Sigmoid colon (tissue), 7 donors: ENCODE measurements around the gene WDR6. TPM values are rescaled to one million over a fixed set of nuclear protein-coding genes. Genes with fewer than 3 reads are reported as not detected.

Experiments used
- DNase-seq: peaks from one replicate; pipeline ENCODE4 v3.0.0-alpha.2; 2019
- H3K27ac ChIP-seq, 4 donors: fragments of 200-600 bp; sonication (generic); one replicate each; pipeline ENCODE4 v1.5.1; 2016 to 2019; ENCODE audit warnings: mild to moderate bottlenecking in 1 of 4
- H3K27me3 ChIP-seq, 3 donors: fragments of 200-600 bp; sonication (generic); one replicate each; pipeline ENCODE4 v1.5.1; 2019; ENCODE audit warnings: mild to moderate bottlenecking in 1 of 3
- H3K36me3 ChIP-seq, 4 donors: fragments of 200-600 bp; sonication (generic); one replicate each; pipeline ENCODE4 v1.5.1; 2016 to 2019
- H3K4me1 ChIP-seq, 4 donors: fragments of 200-600 bp; sonication (generic); one replicate each; pipeline ENCODE4 v1.5.1; 2017 to 2019
- H3K4me3 ChIP-seq, 4 donors: fragments of 200-600 bp; sonication (generic); one replicate each; pipeline ENCODE4 v1.5.1; 2017 to 2019; ENCODE audit warnings: mild to moderate bottlenecking in 2 of 4, moderate library complexity in 1 of 4
- H3K9me3 ChIP-seq, 4 donors: fragments of 200-600 bp in 3 of 4; sonication (generic) in 3 of 4; one replicate each; pipeline versions ENCODE4 v1.5.1 to v1.6.1; 2013 to 2019
- EP300 ChIP-seq, 4 donors: sonication (generic); formaldehyde crosslinking; IDR thresholded peaks; one replicate each; pipeline ENCODE4 v1.6.1; 2017; ENCODE audit warnings: antibody characterized with exemption in 4 of 4
- POLR2A ChIP-seq, 2 donors: fragments of 450-650 bp; IDR thresholded peaks; one replicate each; pipeline ENCODE4 v1.6.1; 2016; ENCODE audit warnings: antibody characterized with exemption in 2 of 2, mild to moderate bottlenecking in 2 of 2, moderate library complexity in 2 of 2
- POLR2AphosphoS5 ChIP-seq, 4 donors: sonication (generic); formaldehyde crosslinking; IDR thresholded peaks; one replicate each; pipeline ENCODE4 v1.6.1; 2017; ENCODE audit warnings: antibody characterized with exemption in 4 of 4
- WGBS, 2 donors: extraction: QIAGEN DNeasy Blood & Tissue Kit; methylation state at CpG; one replicate each; pipeline ENCODE4 v1.1.7; 2013; 5-methylcytosine and 5-hydroxymethylcytosine counted together
- intact Hi-C: fragments of 100-400 bp; cut with DNase I; formaldehyde crosslinking; loops from one replicate; pipeline ENCODE4 v1.15.1; 2023
- polyA plus RNA-seq, 3 donors: library from polyadenylated mRNA; stranded (reverse); fragments of 200-250 nt; gene quantifications; one replicate each; pipeline ENCODE4 v1.2.3, GENCODE V29; 2013
- total RNA-seq, 4 donors: library from RNA; depleted of rRNA; stranded (reverse); fragments of >200 nt; gene quantifications; one replicate each; pipeline ENCODE4 v1.1.0, GENCODE V29; 2016
- TF ChIP-seq, protein P1 (sequence below), 4 experiments: fragments of 450-650 bp in 3 of 4; fragments of 200-600 bp in 1 of 4; IDR thresholded peaks; one replicate each; pipeline ENCODE4 v1.5.1; 2016 to 2019; ENCODE audit warnings: antibody characterized with exemption in 4 of 4, mild to moderate bottlenecking in 3 of 4, moderate library complexity in 2 of 4
- donor health status: healthy with polysubstance abuse.
- donor health status: Bipolar disorder and iron deficiency.
- donor health status: healthy.

Gene WDR6
- total and polyA plus RNA-seq, 7 donors: 21.0 to 124 (median 89.2) TPM

DNA sequence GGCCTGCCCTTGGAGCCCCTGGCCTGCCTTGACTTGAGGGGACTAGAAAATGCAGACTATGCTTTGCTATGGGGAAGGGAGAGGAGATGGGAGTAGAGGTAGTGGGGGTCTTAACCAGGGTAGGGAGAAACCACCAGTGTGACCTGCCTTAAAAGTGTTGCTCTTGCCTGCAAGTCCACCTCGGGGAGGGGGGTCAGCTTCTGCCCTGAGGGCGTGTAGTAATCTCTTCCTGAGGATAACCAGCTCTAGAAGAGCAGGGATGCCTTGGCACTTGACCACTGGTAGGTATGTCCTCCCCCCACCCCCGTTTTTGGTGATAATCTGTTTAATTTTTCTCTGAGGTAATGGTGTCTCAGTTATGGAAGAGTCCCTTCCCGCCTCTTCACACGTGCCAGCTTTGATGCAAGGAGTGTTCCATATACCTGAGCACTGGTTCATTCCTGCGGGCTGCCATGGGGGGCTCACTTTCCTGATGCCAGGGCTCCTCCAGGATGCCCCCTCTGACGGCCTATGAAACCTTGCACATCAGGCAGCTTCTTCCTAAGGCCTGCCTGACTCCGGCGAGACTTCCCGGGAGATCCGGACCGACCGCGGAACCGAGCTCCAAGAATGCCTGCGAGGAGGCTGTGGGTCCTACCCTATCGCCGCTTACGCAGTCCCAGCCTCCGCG is 17.9 kb upstream of the WDR6 start:
- Histone ChIP-seq H3K4me3 (peak overlapping the region; percentile 62 to 95 (median 90)), H3K27ac (peak overlapping the region; percentile 93 to 97 (median 96)), H3K36me3 (peaks cover 3 to 29% (median 7%) of the 10 kb centered on the region in 4 donors), H3K27me3 (no peaks in the 10 kb centered on the region), H3K4me1 (peaks cover 0 to 33% (median 26%) of the 10 kb centered on the region in 4 donors), H3K9me3 (no peaks in the 10 kb centered on the region)
- no peak for DNase-seq
- intact Hi-C loops: loop anchor here (2.0 to 5.0 kb wide), 3 partner anchors 40 to 458 kb away; partner anchors contain the start of genes IMPDH2 and QRICH1
- WGBS, 2 donors: 4 to 8% methylated on average over 21 of the region's 21 CpGs
- no peak for TF ChIP-seq POLR2AphosphoS5 (IDR thresholded peaks at IDR 0.05)
- TF ChIP-seq EP300 (IDR thresholded peaks at IDR 0.05): no peak
- TF ChIP-seq, protein P1, sequence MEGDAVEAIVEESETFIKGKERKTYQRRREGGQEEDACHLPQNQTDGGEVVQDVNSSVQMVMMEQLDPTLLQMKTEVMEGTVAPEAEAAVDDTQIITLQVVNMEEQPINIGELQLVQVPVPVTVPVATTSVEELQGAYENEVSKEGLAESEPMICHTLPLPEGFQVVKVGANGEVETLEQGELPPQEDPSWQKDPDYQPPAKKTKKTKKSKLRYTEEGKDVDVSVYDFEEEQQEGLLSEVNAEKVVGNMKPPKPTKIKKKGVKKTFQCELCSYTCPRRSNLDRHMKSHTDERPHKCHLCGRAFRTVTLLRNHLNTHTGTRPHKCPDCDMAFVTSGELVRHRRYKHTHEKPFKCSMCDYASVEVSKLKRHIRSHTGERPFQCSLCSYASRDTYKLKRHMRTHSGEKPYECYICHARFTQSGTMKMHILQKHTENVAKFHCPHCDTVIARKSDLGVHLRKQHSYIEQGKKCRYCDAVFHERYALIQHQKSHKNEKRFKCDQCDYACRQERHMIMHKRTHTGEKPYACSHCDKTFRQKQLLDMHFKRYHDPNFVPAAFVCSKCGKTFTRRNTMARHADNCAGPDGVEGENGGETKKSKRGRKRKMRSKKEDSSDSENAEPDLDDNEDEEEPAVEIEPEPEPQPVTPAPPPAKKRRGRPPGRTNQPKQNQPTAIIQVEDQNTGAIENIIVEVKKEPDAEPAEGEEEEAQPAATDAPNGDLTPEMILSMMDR (IDR thresholded peaks at IDR 0.05): no peak
- TF ChIP-seq POLR2A (IDR thresholded peaks at IDR 0.05): no peak

DNA sequence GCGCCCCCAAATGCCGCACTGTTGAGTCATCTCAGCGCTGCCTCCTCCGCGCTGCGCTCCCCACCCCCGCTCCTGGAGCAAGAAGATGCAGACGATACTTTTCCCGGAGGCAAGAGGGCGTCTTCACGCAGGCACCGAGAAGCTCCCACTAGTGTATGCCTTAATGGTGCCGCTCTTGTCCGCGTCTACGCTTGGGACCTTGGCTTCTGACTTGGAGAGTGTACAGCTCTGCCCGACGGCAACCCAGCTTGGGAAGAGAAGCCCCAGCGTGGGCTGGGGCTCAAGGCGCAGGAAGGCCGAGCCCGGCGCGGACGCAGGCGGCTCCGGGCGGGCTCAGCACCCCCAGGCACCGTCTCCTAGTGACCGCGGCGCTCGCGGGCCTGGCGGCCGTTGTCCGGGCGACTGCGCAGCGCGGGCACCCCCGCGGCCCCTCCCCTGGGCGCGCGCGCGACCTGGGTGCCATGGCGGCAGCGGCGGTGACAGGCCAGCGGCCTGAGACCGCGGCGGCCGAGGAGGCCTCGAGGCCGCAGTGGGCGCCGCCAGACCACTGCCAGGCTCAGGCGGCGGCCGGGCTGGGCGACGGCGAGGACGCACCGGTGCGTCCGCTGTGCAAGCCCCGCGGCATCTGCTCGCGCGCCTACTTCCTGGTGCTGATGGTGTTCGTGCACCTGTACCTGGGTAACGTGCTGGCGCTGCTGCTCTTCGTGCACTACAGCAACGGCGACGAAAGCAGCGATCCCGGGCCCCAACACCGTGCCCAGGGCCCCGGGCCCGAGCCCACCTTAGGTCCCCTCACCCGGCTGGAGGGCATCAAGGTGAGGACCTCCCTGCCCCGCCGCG is 17.2 kb upstream of the WDR6 start, which contains the start of gene P4HTM:
TSS of gene P4HTM (plus strand) at position 446 of the 840 bp plus-strand sequence. CDS start at position 462, 16 bp downstream.
- peaks cover 0 to 33% (median 26%) of the 10 kb centered on the region in 4 donors for H3K4me1 ChIP-seq
- intact Hi-C loops: loop anchor here (2.0 to 5.0 kb wide), 4 partner anchors 17 to 457 kb away; partner anchors contain the start of genes IMPDH2, QRICH1 and WDR6

DNA sequence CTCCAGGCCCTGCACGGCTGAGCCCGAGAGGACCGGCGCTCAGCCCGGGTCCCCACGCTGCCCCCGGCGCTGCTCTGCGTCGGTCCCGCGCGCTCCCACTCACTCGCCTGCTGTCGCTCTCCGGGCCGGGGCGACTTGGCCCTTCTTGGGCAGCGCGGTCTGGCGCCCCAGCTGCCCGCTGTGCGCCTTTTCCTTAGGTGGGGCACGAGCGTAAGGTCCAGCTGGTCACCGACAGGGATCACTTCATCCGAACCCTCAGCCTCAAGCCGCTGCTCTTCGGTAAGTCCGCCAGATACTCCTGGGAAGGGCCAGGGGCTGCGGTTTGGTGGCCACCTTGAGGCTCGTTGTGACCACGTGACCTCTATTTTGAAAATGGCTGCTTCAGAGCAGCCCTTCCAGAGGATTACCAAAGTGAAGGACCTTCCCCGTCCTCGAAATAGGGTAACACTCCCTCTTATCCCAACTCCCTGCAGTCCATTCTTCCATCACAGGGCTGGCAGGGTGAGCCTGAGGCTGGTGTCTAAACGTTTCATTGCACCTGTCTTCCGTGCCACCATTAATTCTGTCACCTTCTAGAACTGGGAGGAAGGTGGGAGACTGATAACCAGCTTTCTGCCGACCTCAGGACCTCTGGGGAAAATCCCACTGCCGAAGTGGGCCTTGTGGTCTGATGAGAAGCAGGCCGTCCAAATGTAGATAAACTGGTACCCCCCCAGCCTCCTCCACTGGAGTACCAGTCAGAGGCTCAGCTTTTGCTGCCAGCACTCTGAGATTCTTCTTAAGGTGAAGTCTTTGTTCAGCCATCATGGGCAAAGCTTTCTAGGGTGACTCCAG is 16.3 kb upstream of the WDR6 start:
- Histone ChIP-seq H3K27me3 (no peaks in the 10 kb centered on the region), H3K4me3 (peak overlapping the region; percentile 62 to 95 (median 90)), H3K27ac (peak overlapping the region; percentile 93 to 97 (median 96)), H3K9me3 (no peaks in the 10 kb centered on the region), H3K36me3 (peaks cover 0 to 13% (median 3%) of the 10 kb centered on the region in 4 donors), H3K4me1 (peaks cover 0 to 33% (median 26%) of the 10 kb centered on the region in 4 donors)
- DNase-seq: no peak
- intact Hi-C loops: loop anchor here (2.0 kb wide), 1 partner anchor 16 kb away; the partner anchor contains the start of gene WDR6
- TF ChIP-seq, protein P1 (IDR thresholded peaks at IDR 0.05): no peak
- no peak for TF ChIP-seq POLR2A (IDR thresholded peaks at IDR 0.05)
- no peak for TF ChIP-seq EP300 (IDR thresholded peaks at IDR 0.05)
- TF ChIP-seq POLR2AphosphoS5 (IDR thresholded peaks at IDR 0.05): no peak
- 1 to 5% methylated on average over 40 of the region's 40 CpGs for WGBS, 2 donors

More for the DNA sequence above, 17.2 kb upstream of the WDR6 start, which contains the start of gene P4HTM:
- peaks cover 0 to 21% (median 3%) of the 10 kb centered on the region in 4 donors for H3K36me3 ChIP-seq
- DNase-seq: peak; percentile 97
- H3K9me3 ChIP-seq: no peaks in the 10 kb centered on the region
- no peaks in the 10 kb centered on the region for H3K27me3 ChIP-seq
- peak within 1 kb of the TSS; percentile 93 to 97 (median 96) for H3K27ac ChIP-seq
- TF ChIP-seq POLR2A (IDR thresholded peaks at IDR 0.05) (peak; percentile 64 to 71), EP300 (IDR thresholded peaks at IDR 0.05) (no peak), POLR2AphosphoS5 (IDR thresholded peaks at IDR 0.05) (peak; percentile 85 to 95 (median 93))
- TF ChIP-seq, protein P1 (IDR thresholded peaks at IDR 0.05): peak in 3 of 4 experiments; percentile 12 to 40 (median 18)
- 0% methylated on average over 91 of the region's 91 CpGs for WGBS, 2 donors
- peak within 1 kb of the TSS; percentile 62 to 95 (median 90) for H3K4me3 ChIP-seq
